ENCODE measurements around the gene FLNA. TPM values are rescaled to one million over a fixed set of nuclear protein-coding genes. Genes with fewer than 3 reads are reported as not detected.

FLNA gene
- total and polyA plus RNA-seq, 2 of the 13 experiments (the other 11 are each of a cell fraction or from before 2014, with no cell fraction given) = 83.4 to 174 TPM

GRCh38 chrX:154383359-154384283 lies 9.2 kb upstream of the FLNA start:
- H2AFZ ChIP-seq (ENCODE audit: low read length) = no peak overlapping the region
- POLR2A ChIA-PET = interaction anchor here (0.7 to 1.7 kb wide), 3 partner anchors 10 to 14 kb away, joined by 4 to 6 read pairs (median 5); partner anchors contain the start of gene RPL10
- no peak overlapping the region for H3K9ac ChIP-seq (ENCODE audit: insufficient read depth, low read depth, low read length)
- FAIRE-seq (no peak), ATAC-seq (no peak), DNase-seq (ENCODE audit: low spot score) (no peak)
- H3K79me2 ChIP-seq (ENCODE audit: insufficient read depth, low read length) = peaks cover 8% of the 10 kb centered on the region
- H3K4me3 ChIP-seq (replicated peaks in 1 of 3; ENCODE audit: insufficient read depth in 1 of 3, low read depth in 2 of 3, low read length in 3 of 3) = no peak overlapping the region
- H3K27me3 ChIP-seq (ENCODE audit: control insufficient read depth in 1 of 2, insufficient read depth in 2 of 2, low read length in 2 of 2) = no peaks in the 10 kb centered on the region
- WGBS (ENCODE audit: low lambda C conversion rate) = 91% methylated on average over 6 of the region's 14 CpGs
- CTCF ChIA-PET (ENCODE audit: low intra/inter-chr PET ratio, low total read pairs) = interaction anchor here (1.2 to 1.5 kb wide), 3 partner anchors 151 to 153 kb away, joined by 3 to 5 read pairs (median 4); no protein-coding TSS in a partner anchor
- H3K4me2 ChIP-seq (ENCODE audit: low read depth, low read length) = no peak overlapping the region
- in situ Hi-C loops (cut with HindIII; ENCODE audit: extremely low pct_ligation_motif_present, low pct_unique_long_range_greater_than_20kb) (no loop called here), intact Hi-C loops (cut with micrococcal nuclease; ENCODE audit: unreplicated experiment) (no loop called here)
- H4K20me1 ChIP-seq (ENCODE audit: insufficient read depth, low read length) = no peaks in the 10 kb centered on the region
- no peaks in the 10 kb centered on the region for H3K9me3 ChIP-seq (ENCODE audit: low read length)
- H3K27ac ChIP-seq (ENCODE audit: extremely low read length, insufficient read depth, low read length) = no peak overlapping the region
- no peak for TF ChIP-seq ZNF790 (CRISPR knock-in tag; IDR thresholded peaks at IDR 0.05; ENCODE audit: borderline replicate concordance)
- peaks cover 19% of the 10 kb centered on the region for H3K4me1 ChIP-seq (ENCODE audit: insufficient read depth, low read length)
- no TSS peak for BruUV-seq (replicated peaks)
- H3K36me3 ChIP-seq (replicated peaks in 1 of 2; ENCODE audit: control insufficient read depth in 1 of 2, insufficient read depth in 2 of 2, low read length in 2 of 2) = no peaks in the 10 kb centered on the region

- H3K27ac ChIP-seq (ENCODE audit: extremely low read length, insufficient read depth, low read length) = no peak overlapping the region
- POLR2A ChIA-PET = interaction anchor here (1.4 to 1.8 kb wide), 2 partner anchors 9 to 15 kb away, joined by 4 to 5 read pairs; partner anchors contain the start of gene RPL10
- no peaks in the 10 kb centered on the region for H4K20me1 ChIP-seq (ENCODE audit: insufficient read depth, low read length)
- no peak for DNase-seq (ENCODE audit: low spot score)
- no peak overlapping the region for H2AFZ ChIP-seq (ENCODE audit: low read length)
- H3K79me2 ChIP-seq (ENCODE audit: insufficient read depth, low read length) = peaks cover 8% of the 10 kb centered on the region
- BruUV-seq (replicated peaks) = no TSS peak
- no peak overlapping the region for H3K4me2 ChIP-seq (ENCODE audit: low read depth, low read length)
- no peaks in the 10 kb centered on the region for H3K9me3 ChIP-seq (ENCODE audit: low read length)
- ATAC-seq = no peak
- no peak overlapping the region for H3K9ac ChIP-seq (ENCODE audit: insufficient read depth, low read depth, low read length)
- no peaks in the 10 kb centered on the region for H3K36me3 ChIP-seq (replicated peaks in 1 of 2; ENCODE audit: control insufficient read depth in 1 of 2, insufficient read depth in 2 of 2, low read length in 2 of 2)
- peaks cover 25% of the 10 kb centered on the region for H3K4me1 ChIP-seq (ENCODE audit: insufficient read depth, low read length)
- no peak overlapping the region for H3K4me3 ChIP-seq (replicated peaks in 1 of 3; ENCODE audit: insufficient read depth in 1 of 3, low read depth in 2 of 3, low read length in 3 of 3)
- FAIRE-seq = no peak
- CTCF ChIA-PET (ENCODE audit: low intra/inter-chr PET ratio, low total read pairs) = no interaction called here
- intact Hi-C loops (cut with micrococcal nuclease; ENCODE audit: unreplicated experiment) = no loop called here
- in situ Hi-C loops (cut with HindIII; ENCODE audit: extremely low pct_ligation_motif_present, low pct_unique_long_range_greater_than_20kb) = no loop called here
- WGBS (ENCODE audit: low lambda C conversion rate) = 93% methylated on average over 6 of the region's 11 CpGs
- TF ChIP-seq AGO2 (optimal IDR thresholded peaks at IDR 0.05; ENCODE audit: low read depth, low read length) (peak; percentile 44), SRY (CRISPR knock-in tag; IDR thresholded peaks at IDR 0.05) (no peak)
- no peaks in the 10 kb centered on the region for H3K27me3 ChIP-seq (ENCODE audit: control insufficient read depth in 1 of 2, insufficient read depth in 2 of 2, low read length in 2 of 2)
These were observed 8.1 kb upstream of the FLNA start for GRCh38 chrX:154382483-154383069.

Measured in HepG2 (cell line).